Left lung (tissue), 10 donors: Measurements from ENCODE around the gene OMP. TPM values are rescaled to one million over a fixed set of nuclear protein-coding genes. Genes with fewer than 3 reads are reported as not detected.

Source experiments
- ATAC-seq: fragments of 200-7000 bp; cut with Tn5 transposase; one replicate; pipeline ENCODE4 v1.9.1; 2020; ENCODE audit warnings: moderate library complexity
- DNase-seq, 4 donors: peaks; one replicate each; pipeline ENCODE4 v3.0.0-alpha.2; 2013 to 2020
- H3K27ac ChIP-seq, 2 donors: fragments of 200-600 bp; sonication (generic) in 1 of 2; one replicate each; pipeline versions ENCODE4 v1.5.0 to v1.8.0; 2020 to 2021
- H3K27me3 ChIP-seq, 2 donors: fragments of 200-600 bp; sonication (generic) in 1 of 2; one replicate each; pipeline versions ENCODE4 v1.5.0 to v1.8.0; 2020 to 2021
- H3K36me3 ChIP-seq, 2 donors: fragments of 200-600 bp; sonication (generic) in 1 of 2; one replicate each; pipeline versions ENCODE4 v1.5.0 to v1.8.0; 2020 to 2021
- H3K4me1 ChIP-seq, 2 donors: fragments of 200-600 bp; one replicate each; pipeline ENCODE4 v1.8.0; 2021
- H3K4me3 ChIP-seq, 2 donors: fragments of 200-600 bp; sonication (generic) in 1 of 2; one replicate each; pipeline versions ENCODE4 v1.5.0 to v1.8.0; 2020 to 2021; ENCODE audit warnings: mild to moderate bottlenecking in 1 of 2
- H3K9me3 ChIP-seq, 2 donors: fragments of 200-600 bp; sonication (generic) in 1 of 2; one replicate each; pipeline versions ENCODE4 v1.5.0 to v1.8.0; 2020 to 2021
- intact Hi-C, 2 donors: fragments of 100-400 bp; cut with DNase I; formaldehyde crosslinking; loops; one replicate each; pipeline versions ENCODE4 v1.11.2 to v1.14.2; 2022
- polyA plus RNA-seq, 6 donors: library from polyadenylated mRNA; unstranded; fragments of 120-200 nt; gene quantifications; one replicate each; pipeline ENCODE4 v1.2.1, GENCODE V29; 2013; ENCODE audit not compliant: insufficient read length in 6 of 6
- total RNA-seq, 2 donors: library from RNA; stranded (reverse); fragmentation: NEBNext Ultra II Directional; extraction: Animal tissue kit (Norgen Biotek cat#: 25700); gene quantifications; one replicate each; pipeline ENCODE4 v1.2.1, GENCODE V29; 2021
- TF ChIP-seq, protein P1 (sequence below), 2 donors: fragments of 200-600 bp; sonication (generic) in 1 of 2; IDR thresholded peaks; one replicate each; pipeline versions ENCODE4 v1.5.0 to v1.8.0; 2021; ENCODE audit warnings: antibody characterized with exemption in 2 of 2
- donor health status: DM: no; HTN: yes; CAD: no.
- donor health status: DM: no; HTN: no; CAD: no.

The OMP gene
- total and polyA plus RNA-seq, 8 donors = 0.34 to 0.46 (median 0.40) TPM; not detected in 4

GRCh38 chr11:77120571-77120970 lies 17.9 kb downstream of the OMP start:
- H3K27ac ChIP-seq = no peak overlapping the region
- H3K4me3 ChIP-seq = no peak overlapping the region
- H3K36me3 ChIP-seq = peaks cover 0 to 13% of the 10 kb centered on the region in 2 donors
- no peaks in the 10 kb centered on the region for H3K9me3 ChIP-seq
- H3K4me1 ChIP-seq = no peaks in the 10 kb centered on the region
- TF ChIP-seq, protein P1, sequence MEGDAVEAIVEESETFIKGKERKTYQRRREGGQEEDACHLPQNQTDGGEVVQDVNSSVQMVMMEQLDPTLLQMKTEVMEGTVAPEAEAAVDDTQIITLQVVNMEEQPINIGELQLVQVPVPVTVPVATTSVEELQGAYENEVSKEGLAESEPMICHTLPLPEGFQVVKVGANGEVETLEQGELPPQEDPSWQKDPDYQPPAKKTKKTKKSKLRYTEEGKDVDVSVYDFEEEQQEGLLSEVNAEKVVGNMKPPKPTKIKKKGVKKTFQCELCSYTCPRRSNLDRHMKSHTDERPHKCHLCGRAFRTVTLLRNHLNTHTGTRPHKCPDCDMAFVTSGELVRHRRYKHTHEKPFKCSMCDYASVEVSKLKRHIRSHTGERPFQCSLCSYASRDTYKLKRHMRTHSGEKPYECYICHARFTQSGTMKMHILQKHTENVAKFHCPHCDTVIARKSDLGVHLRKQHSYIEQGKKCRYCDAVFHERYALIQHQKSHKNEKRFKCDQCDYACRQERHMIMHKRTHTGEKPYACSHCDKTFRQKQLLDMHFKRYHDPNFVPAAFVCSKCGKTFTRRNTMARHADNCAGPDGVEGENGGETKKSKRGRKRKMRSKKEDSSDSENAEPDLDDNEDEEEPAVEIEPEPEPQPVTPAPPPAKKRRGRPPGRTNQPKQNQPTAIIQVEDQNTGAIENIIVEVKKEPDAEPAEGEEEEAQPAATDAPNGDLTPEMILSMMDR (IDR thresholded peaks at IDR 0.05) = no peak
- peaks cover 0 to under 1% of the 10 kb centered on the region in 2 donors for H3K27me3 ChIP-seq
- ATAC-seq (no peak), DNase-seq (peak in 1 of 4 donors; percentile 60)
- intact Hi-C loops = no loop called here

- Histone ChIP-seq H3K27ac (no peak overlapping the region), H3K4me1 (no peaks in the 10 kb centered on the region), H3K4me3 (no peak overlapping the region), H3K27me3 (peaks cover 0 to 6% of the 10 kb centered on the region in 2 donors), H3K9me3 (no peaks in the 10 kb centered on the region), H3K36me3 (peaks cover 0 to 13% of the 10 kb centered on the region in 2 donors)
- intact Hi-C loops = no loop called here
- TF ChIP-seq, protein P1 (IDR thresholded peaks at IDR 0.05) = no peak
- no peak for ATAC-seq
- DNase-seq = peak in 1 of 4 donors; percentile 47
Measured at GRCh38 chr11:77121096-77121640, 18.5 kb downstream of the OMP start.

- peaks cover 0 to 13% of the 10 kb centered on the region in 2 donors for H3K36me3 ChIP-seq
- intact Hi-C loops = no loop called here
- no peaks in the 10 kb centered on the region for H3K9me3 ChIP-seq
- ATAC-seq (no peak), DNase-seq (peak in 1 of 4 donors; percentile 55)
- peaks cover 0 to 15% of the 10 kb centered on the region in 2 donors for H3K27me3 ChIP-seq
- TF ChIP-seq, protein P1 (IDR thresholded peaks at IDR 0.05) = no peak
- H3K4me3 ChIP-seq = no peak overlapping the region
- H3K4me1 ChIP-seq = peaks cover 2 to 3% of the 10 kb centered on the region in 2 donors
- H3K27ac ChIP-seq = no peak overlapping the region
Measured at GRCh38 chr11:77121876-77122575, 19.4 kb downstream of the OMP start.

DNA sequence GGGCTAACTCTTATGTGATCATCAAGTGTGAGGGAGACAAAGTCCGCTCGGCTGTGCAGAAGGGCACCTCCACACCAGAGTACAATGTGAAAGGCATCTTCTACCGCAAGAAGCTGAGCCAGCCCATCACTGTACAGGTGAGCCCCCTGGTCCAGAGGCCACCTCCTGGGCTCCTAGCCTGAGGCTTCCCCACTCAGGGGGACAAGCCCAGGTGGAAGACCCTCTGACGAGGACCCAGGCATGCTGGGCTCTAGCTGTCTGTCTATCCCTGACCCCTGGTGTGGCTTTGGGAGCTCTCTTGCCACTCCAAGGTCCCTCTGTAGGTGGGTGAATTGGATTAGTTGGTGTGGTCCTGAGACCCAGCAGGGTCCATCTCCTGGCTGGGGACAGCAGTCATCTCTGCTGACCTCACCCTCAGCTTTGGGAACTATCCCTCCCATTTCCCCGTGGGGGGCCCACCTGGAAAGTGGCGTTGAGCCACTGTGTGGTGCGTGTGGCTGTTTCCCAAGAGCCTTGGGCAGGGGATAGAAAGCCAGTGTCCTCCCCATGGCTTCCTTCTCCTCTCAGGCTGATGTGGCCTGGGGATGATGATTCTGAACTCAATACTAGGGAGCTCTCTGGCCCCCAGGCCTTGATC lies 20.1 kb downstream of the OMP start:
- TF ChIP-seq, protein P1 (IDR thresholded peaks at IDR 0.05) = no peak
- H3K4me3 ChIP-seq = no peak overlapping the region
- H3K9me3 ChIP-seq = no peaks in the 10 kb centered on the region
- peaks cover 0 to 21% of the 10 kb centered on the region in 2 donors for H3K27me3 ChIP-seq
- ATAC-seq = no peak
- H3K27ac ChIP-seq = no peak overlapping the region
- intact Hi-C loops = no loop called here
- DNase-seq = peak in 1 of 4 donors; percentile 24
- H3K4me1 ChIP-seq = peaks cover 9% of the 10 kb centered on the region in 2 donors
- peaks cover 0 to 13% of the 10 kb centered on the region in 2 donors for H3K36me3 ChIP-seq

DNA sequence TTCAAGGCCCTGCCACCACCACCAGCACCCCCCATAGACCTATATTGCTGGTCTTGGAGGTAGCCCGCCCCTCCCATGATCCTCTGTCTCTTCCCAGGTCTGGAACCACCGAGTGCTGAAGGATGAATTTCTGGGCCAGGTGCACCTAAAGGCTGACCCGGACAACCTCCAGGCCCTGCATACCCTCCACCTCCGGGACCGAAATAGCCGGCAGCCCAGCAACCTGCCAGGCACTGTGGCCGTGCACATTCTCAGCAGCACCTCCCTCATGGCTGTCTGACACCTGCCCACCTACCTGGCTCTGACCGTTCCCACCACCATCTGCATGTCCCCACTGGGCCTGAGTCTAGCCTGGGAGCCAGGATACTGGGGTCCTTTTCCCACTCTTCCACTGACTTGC lies 21.0 kb downstream of the OMP start:
- no peak for ATAC-seq
- DNase-seq = peak in 1 of 4 donors; percentile 60
- Histone ChIP-seq H3K27ac (no peak overlapping the region), H3K4me3 (no peak overlapping the region), H3K9me3 (no peaks in the 10 kb centered on the region), H3K4me1 (peaks cover 16% of the 10 kb centered on the region in 2 donors), H3K27me3 (peaks cover 0 to 28% of the 10 kb centered on the region in 2 donors), H3K36me3 (peaks cover 0 to 7% of the 10 kb centered on the region in 2 donors)
- TF ChIP-seq, protein P1 (IDR thresholded peaks at IDR 0.05) = no peak
- intact Hi-C loops = no loop called here
